Activated CD4-positive, alpha-beta T cell treated with anti-CD3 and anti-CD28 coated beads for 4 hours (primary cell): ENCODE measurements around the gene PDE2A.
A peak's percentile ranks its signal among the peaks of the same experiment; 100 is the strongest.

Experiments
- DNase-seq, 2 donors: peaks; one replicate each; pipeline ENCODE4 v3.0.0-alpha.2; 2020

Gene PDE2A

GRCh38 chr11:72673943-72674828, at the start of gene PDE2A:
Gene PDE2A, minus strand, starts transcription at chr11:72674422. Its CDS starts 215 bp downstream, at chr11:72674207.
- no peak for DNase-seq

- DNase-seq, result no peak
Observed at GRCh38 chr11:72723508-72723907, 49.3 kb upstream of the PDE2A start.

- peak; percentile 82 to 83 for DNase-seq
Observed at GRCh38 chr11:72722050-72722748, 48.0 kb upstream of the PDE2A start.

- DNase-seq, result peak; percentile 22 to 33
Observed at GRCh38 chr11:72721689-72722049, 47.4 kb upstream of the PDE2A start.

GRCh38 chr11:72721276-72721675, 47.1 kb upstream of the PDE2A start:
- DNase-seq, result no peak

GRCh38 chr11:72720784-72721183, 46.6 kb upstream of the PDE2A start:
- no peak for DNase-seq

- DNase-seq, result no peak
Observed at GRCh38 chr11:72720047-72720446, 45.8 kb upstream of the PDE2A start.

GRCh38 chr11:72719551-72719950, 45.3 kb upstream of the PDE2A start:
- DNase-seq, result no peak

- no peak for DNase-seq
Observed at GRCh38 chr11:72719144-72719543, 44.9 kb upstream of the PDE2A start.

- no peak for DNase-seq
Observed at GRCh38 chr11:72718101-72718501, 43.9 kb upstream of the PDE2A start.

GRCh38 chr11:72716788-72717435, 42.7 kb upstream of the PDE2A start:
- no peak for DNase-seq

- DNase-seq, result no peak
Observed at GRCh38 chr11:72716290-72716689, 42.1 kb upstream of the PDE2A start.

- DNase-seq, result no peak
Observed at GRCh38 chr11:72712841-72713240, 38.6 kb upstream of the PDE2A start.

- DNase-seq, result no peak
Observed at GRCh38 chr11:72712168-72712751, 38.0 kb upstream of the PDE2A start.

- DNase-seq, result no peak
Observed at GRCh38 chr11:72711141-72711540, 36.9 kb upstream of the PDE2A start.

GRCh38 chr11:72710278-72710677, 36.1 kb upstream of the PDE2A start:
- no peak for DNase-seq

- DNase-seq, result no peak
Observed at GRCh38 chr11:72709478-72710238, 35.4 kb upstream of the PDE2A start.

GRCh38 chr11:72707032-72707431, 32.8 kb upstream of the PDE2A start:
- no peak for DNase-seq

GRCh38 chr11:72706579-72706978, 32.4 kb upstream of the PDE2A start:
- DNase-seq, result no peak

GRCh38 chr11:72705442-72706365, 31.5 kb upstream of the PDE2A start:
- no peak for DNase-seq

- no peak for DNase-seq
Observed at GRCh38 chr11:72704783-72705265, 30.6 kb upstream of the PDE2A start.
